Lower lobe of right lung (tissue), 2 donors: Measurements from ENCODE around the gene ATP2C2. TPM values are rescaled to one million over a fixed set of nuclear protein-coding genes. Genes with fewer than 3 reads are reported as not detected.
"Not testable (repeated sequence)": the region's sequence is repeated elsewhere in the genome, so short reads cannot be mapped to it uniquely, and the experiment has no call there.

Source experiments
- ATAC-seq, 2 donors: fragments of 200-7000 bp; cut with Tn5 transposase; one replicate each; pipeline ENCODE4 v1.9.1; 2020 to 2022; ENCODE audit warnings: mild to moderate bottlenecking in 2 of 2, moderate library complexity in 2 of 2
- DNase-seq: peaks from one replicate; pipeline ENCODE4 v3.0.0-alpha.2; 2020
- H3K27ac ChIP-seq: fragments of 200-600 bp; one replicate; pipeline ENCODE4 v1.8.0; 2022
- H3K27me3 ChIP-seq: fragments of 200-600 bp; one replicate; pipeline ENCODE4 v1.8.0; 2022; ENCODE audit warnings: low read depth
- H3K36me3 ChIP-seq: fragments of 200-600 bp; one replicate; pipeline ENCODE4 v1.8.0; 2022; ENCODE audit warnings: mild to moderate bottlenecking
- H3K4me1 ChIP-seq: fragments of 200-600 bp; one replicate; pipeline ENCODE4 v1.8.0; 2022
- H3K4me3 ChIP-seq: fragments of 200-600 bp; one replicate; pipeline ENCODE4 v1.8.0; 2022; ENCODE audit warnings: mild to moderate bottlenecking
- H3K9me3 ChIP-seq: fragments of 200-600 bp; one replicate; pipeline ENCODE4 v1.8.0; 2022
- CTCF ChIP-seq: fragments of 200-600 bp; IDR thresholded peaks from one replicate; pipeline ENCODE4 v1.8.0; 2022; ENCODE audit warnings: antibody characterized with exemption, mild to moderate bottlenecking
- intact Hi-C: fragments of 100-400 bp; cut with DNase I; formaldehyde crosslinking; loops from one replicate; pipeline ENCODE4 v1.11.0; 2022
- total RNA-seq: library from RNA; stranded (reverse); fragmentation: NEBNext Ultra II Directional; extraction: Animal tissue kit (Norgen Biotek cat#: 25700); gene quantifications from one replicate; pipeline ENCODE4 v1.2.1, GENCODE V29; 2021
- donor health status: DM: no; HTN: yes; CAD: no; lungs with severe emphysema.

ATP2C2 gene
- total RNA-seq, 1 donor from 2014 or later: 56.2 TPM

- ATAC-seq (no peak), DNase-seq (no peak)
- Histone ChIP-seq H3K27me3 (no peaks in the 10 kb centered on the region), H3K9me3 (peaks cover 5% of the 10 kb centered on the region), H3K27ac (no peak overlapping the region), H3K36me3 (no peaks in the 10 kb centered on the region), H3K4me1 (no peaks in the 10 kb centered on the region), H3K4me3 (no peak overlapping the region)
- intact Hi-C loops: no loop called here
- TF ChIP-seq CTCF: no peak
Measured at GRCh38 chr16:84341528-84342295, 26.6 kb upstream of the ATP2C2 start.

GRCh38 chr16:84343800-84344199 lies 24.5 kb upstream of the ATP2C2 start:
- H3K27me3 ChIP-seq, intact Hi-C loops, ATAC-seq, H3K36me3 ChIP-seq, H3K4me3 ChIP-seq, H3K27ac ChIP-seq, DNase-seq, H3K4me1 ChIP-seq, H3K9me3 ChIP-seq: not testable (repeated sequence)

DNA sequence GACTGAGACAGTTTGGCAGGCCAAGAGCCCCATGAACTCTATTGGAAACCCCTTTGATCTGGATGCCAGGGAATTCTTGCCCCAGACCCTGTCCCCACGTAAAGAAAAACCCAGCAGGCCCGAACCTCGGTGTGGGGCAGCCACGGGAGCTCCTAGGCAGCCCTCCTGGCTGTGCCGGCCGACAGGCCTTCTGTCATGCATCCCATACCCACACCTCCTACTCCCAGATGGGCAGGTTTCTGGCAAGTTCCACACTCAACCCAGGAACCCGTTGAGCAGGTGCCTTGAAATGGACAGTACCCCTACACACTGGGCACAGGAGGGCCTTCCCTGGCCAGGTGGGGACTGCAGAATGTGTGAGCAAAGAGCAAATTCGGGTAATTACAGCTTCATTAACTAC lies 23.6 kb upstream of the ATP2C2 start:
- no peak for DNase-seq
- H3K27ac ChIP-seq: no peak overlapping the region
- H3K4me1 ChIP-seq: no peaks in the 10 kb centered on the region
- intact Hi-C loops: no loop called here
- no peaks in the 10 kb centered on the region for H3K9me3 ChIP-seq
- no peaks in the 10 kb centered on the region for H3K27me3 ChIP-seq
- no peak for ATAC-seq
- no peaks in the 10 kb centered on the region for H3K36me3 ChIP-seq
- no peak overlapping the region for H3K4me3 ChIP-seq
- TF ChIP-seq CTCF: no peak

GRCh38 chr16:84347161-84347560 lies 21.2 kb upstream of the ATP2C2 start:
- DNase-seq (no peak), ATAC-seq (no peak)
- TF ChIP-seq CTCF: no peak
- Histone ChIP-seq H3K27me3 (no peaks in the 10 kb centered on the region), H3K4me3 (no peak overlapping the region), H3K36me3 (no peaks in the 10 kb centered on the region), H3K9me3 (no peaks in the 10 kb centered on the region), H3K27ac (no peak overlapping the region), H3K4me1 (no peaks in the 10 kb centered on the region)
- intact Hi-C loops: no loop called here

GRCh38 chr16:84348386-84348888 lies 19.9 kb upstream of the ATP2C2 start:
- Histone ChIP-seq H3K4me1 (no peaks in the 10 kb centered on the region), H3K36me3 (no peaks in the 10 kb centered on the region), H3K4me3 (no peak overlapping the region), H3K27me3 (no peaks in the 10 kb centered on the region), H3K9me3 (no peaks in the 10 kb centered on the region), H3K27ac (no peak overlapping the region)
- ATAC-seq: no peak
- intact Hi-C loops: no loop called here
- TF ChIP-seq CTCF: no peak
- no peak for DNase-seq

DNA sequence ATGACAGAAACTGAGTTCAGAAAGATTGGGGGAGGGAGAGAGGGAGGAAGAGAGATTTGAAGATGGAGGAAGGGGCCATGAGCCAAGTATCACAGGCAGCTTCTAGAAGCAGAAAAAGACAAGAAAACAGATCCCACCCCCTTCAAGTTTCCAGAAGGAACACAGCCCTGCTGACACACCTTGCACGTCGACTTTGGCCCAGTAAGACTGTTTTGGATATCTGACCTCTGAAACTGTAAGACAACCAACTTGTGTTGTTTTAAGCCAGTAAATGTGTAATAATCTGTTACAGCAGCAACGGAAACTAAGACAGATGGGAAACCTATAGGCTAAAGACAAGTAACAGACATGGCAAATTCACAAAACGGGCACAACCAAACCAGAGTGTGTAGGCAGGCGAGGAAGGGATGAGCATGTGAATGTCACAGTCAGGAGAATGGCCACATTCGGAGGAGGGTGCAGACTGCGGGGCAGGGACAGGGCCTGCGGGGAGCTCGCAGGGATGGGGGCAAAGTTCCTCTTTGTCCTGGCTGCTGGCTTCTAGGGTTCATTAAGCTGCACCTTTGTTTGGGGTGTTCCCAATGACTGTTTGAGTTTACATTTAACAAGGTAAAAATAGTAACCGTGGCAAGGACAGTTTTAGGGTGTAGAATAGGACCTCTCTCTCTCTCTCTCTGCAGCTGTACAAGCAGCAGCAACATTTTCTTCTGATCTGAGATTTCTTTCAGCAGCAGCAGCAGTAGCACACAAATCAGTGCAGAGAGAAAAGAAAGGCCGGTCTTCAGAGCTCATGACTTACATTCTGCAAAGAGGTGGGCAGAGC lies 18.3 kb upstream of the ATP2C2 start:
- Histone ChIP-seq H3K9me3 (no peaks in the 10 kb centered on the region), H3K36me3 (no peaks in the 10 kb centered on the region), H3K27me3 (no peaks in the 10 kb centered on the region), H3K4me1 (no peaks in the 10 kb centered on the region), H3K27ac (no peak overlapping the region), H3K4me3 (no peak overlapping the region)
- intact Hi-C loops: no loop called here
- ATAC-seq: no peak
- DNase-seq: no peak
- TF ChIP-seq CTCF: no peak
